HEK293 (cell line): ENCODE measurements around the gene NPTX1.

Experiments used
- CTCF ChIA-PET: fragments of 350-600 bp; formaldehyde crosslinking; extraction: SDS; loops from one replicate; lab custom pipeline; 2021; ENCODE audit warnings: antibody characterized with exemption; lab: Yijun Ruan, JAX
- POLR2A ChIA-PET: fragments of 300-600 bp; formaldehyde crosslinking; extraction: SDS; loops from one replicate; lab custom pipeline; 2020; ENCODE audit warnings: antibody characterized with exemption, inconsistent platforms; lab: Yijun Ruan, JAX
- H3K27ac ChIP-seq: fragments of 200-500 bp; sonication (Bioruptor generic); 2 replicates; pipeline ENCODE4 v1.5.1; 2014; ENCODE audit warnings: low read depth, low read length, control low read depth, inconsistent platforms; ENCODE audit errors: extremely low read depth
- H3K36me3 ChIP-seq, 2 experiments: fragments of 200-500 bp in 1 of 2; sonication (Bioruptor generic) in 1 of 2; 1 replicate in 1 of 2; 2 replicates in 1 of 2; pipeline ENCODE4 v1.5.1; 2014 to 2017; ENCODE audit warnings: inconsistent platforms in 2 of 2, low read length in 2 of 2; ENCODE audit not compliant: control insufficient read depth in 2 of 2, insufficient read depth in 1 of 2
- H3K4me1 ChIP-seq: fragments of 200-500 bp; sonication (Bioruptor generic); 2 replicates; pipeline ENCODE4 v1.5.1; 2014; ENCODE audit warnings: mild to moderate bottlenecking, low read length, inconsistent platforms; ENCODE audit not compliant: control insufficient read depth, insufficient read depth
- H3K4me3 ChIP-seq: 2 replicates; pipeline ENCODE4 v1.5.1; 2011; ENCODE audit warnings: low read depth, mild to moderate bottlenecking, control low read depth, low read length, moderate library complexity
- H3K9me3 ChIP-seq: fragments of 200-500 bp; sonication (Bioruptor generic); 2 replicates; pipeline ENCODE4 v1.5.1; 2014; ENCODE audit warnings: low read depth, low read length, inconsistent platforms; ENCODE audit not compliant: control insufficient read depth, insufficient read depth
- HOXD13 ChIP-seq: sonication (generic); formaldehyde crosslinking; IDR thresholded peaks from 2 replicates; pipeline ENCODE4 v1.8.0; 2022; ENCODE audit warnings: missing genetic modification reagents, borderline replicate concordance
- PRDM10 ChIP-seq: fragments of 450-650 bp; formaldehyde crosslinking; IDR thresholded peaks from 2 replicates; pipeline ENCODE4 v1.5.1; 2016; ENCODE audit warnings: missing biosample characterization, missing genetic modification characterization
- ZBTB17 ChIP-seq: fragments of 450-650 bp; formaldehyde crosslinking; IDR thresholded peaks from 2 replicates; pipeline ENCODE4 v1.5.1; 2016; ENCODE audit warnings: missing biosample characterization, missing genetic modification characterization
- ZBTB21 ChIP-seq: fragments of 450-650 bp; formaldehyde crosslinking; IDR thresholded peaks from 2 replicates; pipeline ENCODE4 v1.5.1; 2017; ENCODE audit warnings: missing biosample characterization, missing genetic modification characterization
- ZFP69B ChIP-seq: fragments of 450-650 bp; formaldehyde crosslinking; IDR thresholded peaks from 2 replicates; pipeline ENCODE4 v1.5.1; 2016; ENCODE audit warnings: missing biosample characterization, missing genetic modification characterization
- ZNF394 ChIP-seq: fragments of 450-650 bp; formaldehyde crosslinking; IDR thresholded peaks from 2 replicates; pipeline ENCODE4 v1.5.1; 2016; ENCODE audit warnings: missing biosample characterization, missing genetic modification characterization, mild to moderate bottlenecking, moderate library complexity, borderline replicate concordance
- ZNF514 ChIP-seq: fragments of 450-650 bp; formaldehyde crosslinking; IDR thresholded peaks from 2 replicates; pipeline ENCODE4 v1.5.1; 2016; ENCODE audit warnings: missing biosample characterization, missing genetic modification characterization
- ZNF549 ChIP-seq: fragments of 450-650 bp; IDR thresholded peaks from 2 replicates; pipeline ENCODE4 v1.5.1; 2018; ENCODE audit warnings: missing biosample characterization, missing genetic modification characterization, mild to moderate bottlenecking, inconsistent platforms, moderate library complexity
- ZNF658 ChIP-seq: fragments of 450-650 bp; formaldehyde crosslinking; IDR thresholded peaks from 2 replicates; pipeline ENCODE4; 2016; ENCODE audit warnings: missing biosample characterization, missing genetic modification characterization
- ZNF670 ChIP-seq: fragments of 450-650 bp; formaldehyde crosslinking; IDR thresholded peaks from 2 replicates; pipeline ENCODE4 v1.5.1; 2016; ENCODE audit warnings: missing biosample characterization, missing genetic modification characterization, low read depth
- ZSCAN16 ChIP-seq: fragments of 450-650 bp; formaldehyde crosslinking; IDR thresholded peaks from 2 replicates; pipeline ENCODE4 v1.5.1; 2016; ENCODE audit warnings: missing biosample characterization, missing genetic modification characterization
- ZSCAN4 ChIP-seq: fragments of 450-650 bp; formaldehyde crosslinking; IDR thresholded peaks from 2 replicates; pipeline ENCODE4 v1.5.1; 2017; ENCODE audit warnings: missing biosample characterization, missing genetic modification characterization
- TF ChIP-seq, protein P1 (sequence below): fragments of 450-650 bp; formaldehyde crosslinking; IDR thresholded peaks from 2 replicates; pipeline ENCODE4 v1.5.1; 2017; ENCODE audit warnings: missing biosample characterization, mild to moderate bottlenecking, missing genetic modification characterization, moderate library complexity
- TF ChIP-seq, protein P2 (sequence below): fragments of 450-650 bp; formaldehyde crosslinking; IDR thresholded peaks from 2 replicates; pipeline ENCODE4 v1.5.1; 2017; ENCODE audit warnings: missing biosample characterization, missing genetic modification characterization
- TF ChIP-seq, protein P3 (sequence below): fragments of 450-650 bp; formaldehyde crosslinking; IDR thresholded peaks from 2 replicates; pipeline ENCODE4 v1.5.1; 2016; ENCODE audit warnings: missing biosample characterization, missing genetic modification characterization

The NPTX1 gene

GRCh38 chr17:80443498-80443897 lies 32.9 kb downstream of the NPTX1 start (continued):
- TF ChIP-seq HOXD13 (CRISPR knock-in tag): no peak
- no peak for TF ChIP-seq ZNF658 (tag by site-specific recombination)
- TF ChIP-seq ZNF514 (tag by site-specific recombination): no peak
- TF ChIP-seq, protein P1, sequence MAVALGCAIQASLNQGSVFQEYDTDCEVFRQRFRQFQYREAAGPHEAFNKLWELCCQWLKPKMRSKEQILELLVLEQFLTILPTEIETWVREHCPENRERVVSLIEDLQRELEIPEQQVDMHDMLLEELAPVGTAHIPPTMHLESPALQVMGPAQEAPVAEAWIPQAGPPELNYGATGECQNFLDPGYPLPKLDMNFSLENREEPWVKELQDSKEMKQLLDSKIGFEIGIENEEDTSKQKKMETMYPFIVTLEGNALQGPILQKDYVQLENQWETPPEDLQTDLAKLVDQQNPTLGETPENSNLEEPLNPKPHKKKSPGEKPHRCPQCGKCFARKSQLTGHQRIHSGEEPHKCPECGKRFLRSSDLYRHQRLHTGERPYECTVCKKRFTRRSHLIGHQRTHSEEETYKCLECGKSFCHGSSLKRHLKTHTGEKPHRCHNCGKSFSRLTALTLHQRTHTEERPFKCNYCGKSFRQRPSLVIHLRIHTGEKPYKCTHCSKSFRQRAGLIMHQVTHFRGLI (tag by site-specific recombination): no peak
- TF ChIP-seq ZSCAN16 (tag by site-specific recombination): no peak
- no peak for TF ChIP-seq ZNF670
- TF ChIP-seq, all 188 proteins: peak for 0

GRCh38 chr17:80442764-80443163 lies 33.6 kb downstream of the NPTX1 start:
- CTCF ChIA-PET: interaction anchor here (0.6 to 0.8 kb wide), 3 partner anchors 18 to 780 kb away, joined by 3 to 4 read pairs (median 4); no protein-coding TSS in a partner anchor
- Histone ChIP-seq H3K4me1 (no peaks in the 10 kb centered on the region), H3K9me3 (no peaks in the 10 kb centered on the region), H3K36me3 (no peaks in the 10 kb centered on the region), H3K27ac (no peak overlapping the region)
- POLR2A ChIA-PET: interaction anchor here (0.6 to 2.4 kb wide), 2 partner anchors 12 to 102 kb away, joined by 3 to 13 read pairs; partner anchors contain the start of gene RPTOR
- TF ChIP-seq PRDM10 (tag by site-specific recombination) (peak; percentile 93), ZBTB21 (tag by site-specific recombination) (no peak), ZBTB17 (tag by site-specific recombination) (no peak)
- TF ChIP-seq, all 188 proteins: peak for 1
- H3K4me3 ChIP-seq: no peak overlapping the region

DNA sequence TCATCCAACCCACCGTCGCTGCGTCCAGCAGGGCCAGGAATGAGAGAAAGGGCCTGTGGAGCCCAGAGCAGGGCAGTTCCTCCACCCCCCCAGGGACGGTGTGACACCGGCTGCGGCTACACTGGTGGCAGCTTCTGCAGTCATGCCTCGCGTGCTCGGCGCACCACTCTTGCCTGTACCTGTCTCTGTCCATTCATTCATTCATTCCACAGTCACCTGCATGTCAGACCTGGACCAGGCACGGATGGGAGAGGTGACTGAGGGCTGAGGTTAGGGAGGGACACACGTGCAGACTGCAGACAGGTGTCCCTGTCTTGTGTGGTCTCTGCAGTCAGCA lies 34.1 kb downstream of the NPTX1 start:
- no peaks in the 10 kb centered on the region for H3K36me3 ChIP-seq
- H3K9me3 ChIP-seq: no peaks in the 10 kb centered on the region
- ChIA-PET POLR2A (interaction anchor here (0.6 to 2.4 kb wide), 2 partner anchors 12 to 102 kb away, joined by 3 to 13 read pairs; partner anchors contain the start of gene RPTOR), CTCF (interaction anchor here (0.6 kb wide), 1 partner anchor 310 kb away, joined by 4 read pairs; no protein-coding TSS in a partner anchor)
- no peak for TF ChIP-seq ZFP69B (tag by site-specific recombination)
- TF ChIP-seq, protein P2, sequence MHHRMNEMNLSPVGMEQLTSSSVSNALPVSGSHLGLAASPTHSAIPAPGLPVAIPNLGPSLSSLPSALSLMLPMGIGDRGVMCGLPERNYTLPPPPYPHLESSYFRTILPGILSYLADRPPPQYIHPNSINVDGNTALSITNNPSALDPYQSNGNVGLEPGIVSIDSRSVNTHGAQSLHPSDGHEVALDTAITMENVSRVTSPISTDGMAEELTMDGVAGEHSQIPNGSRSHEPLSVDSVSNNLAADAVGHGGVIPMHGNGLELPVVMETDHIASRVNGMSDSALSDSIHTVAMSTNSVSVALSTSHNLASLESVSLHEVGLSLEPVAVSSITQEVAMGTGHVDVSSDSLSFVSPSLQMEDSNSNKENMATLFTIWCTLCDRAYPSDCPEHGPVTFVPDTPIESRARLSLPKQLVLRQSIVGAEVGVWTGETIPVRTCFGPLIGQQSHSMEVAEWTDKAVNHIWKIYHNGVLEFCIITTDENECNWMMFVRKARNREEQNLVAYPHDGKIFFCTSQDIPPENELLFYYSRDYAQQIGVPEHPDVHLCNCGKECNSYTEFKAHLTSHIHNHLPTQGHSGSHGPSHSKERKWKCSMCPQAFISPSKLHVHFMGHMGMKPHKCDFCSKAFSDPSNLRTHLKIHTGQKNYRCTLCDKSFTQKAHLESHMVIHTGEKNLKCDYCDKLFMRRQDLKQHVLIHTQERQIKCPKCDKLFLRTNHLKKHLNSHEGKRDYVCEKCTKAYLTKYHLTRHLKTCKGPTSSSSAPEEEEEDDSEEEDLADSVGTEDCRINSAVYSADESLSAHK (tag by site-specific recombination): no peak
- no peak for TF ChIP-seq ZNF549 (tag by site-specific recombination)
- TF ChIP-seq, protein P3, sequence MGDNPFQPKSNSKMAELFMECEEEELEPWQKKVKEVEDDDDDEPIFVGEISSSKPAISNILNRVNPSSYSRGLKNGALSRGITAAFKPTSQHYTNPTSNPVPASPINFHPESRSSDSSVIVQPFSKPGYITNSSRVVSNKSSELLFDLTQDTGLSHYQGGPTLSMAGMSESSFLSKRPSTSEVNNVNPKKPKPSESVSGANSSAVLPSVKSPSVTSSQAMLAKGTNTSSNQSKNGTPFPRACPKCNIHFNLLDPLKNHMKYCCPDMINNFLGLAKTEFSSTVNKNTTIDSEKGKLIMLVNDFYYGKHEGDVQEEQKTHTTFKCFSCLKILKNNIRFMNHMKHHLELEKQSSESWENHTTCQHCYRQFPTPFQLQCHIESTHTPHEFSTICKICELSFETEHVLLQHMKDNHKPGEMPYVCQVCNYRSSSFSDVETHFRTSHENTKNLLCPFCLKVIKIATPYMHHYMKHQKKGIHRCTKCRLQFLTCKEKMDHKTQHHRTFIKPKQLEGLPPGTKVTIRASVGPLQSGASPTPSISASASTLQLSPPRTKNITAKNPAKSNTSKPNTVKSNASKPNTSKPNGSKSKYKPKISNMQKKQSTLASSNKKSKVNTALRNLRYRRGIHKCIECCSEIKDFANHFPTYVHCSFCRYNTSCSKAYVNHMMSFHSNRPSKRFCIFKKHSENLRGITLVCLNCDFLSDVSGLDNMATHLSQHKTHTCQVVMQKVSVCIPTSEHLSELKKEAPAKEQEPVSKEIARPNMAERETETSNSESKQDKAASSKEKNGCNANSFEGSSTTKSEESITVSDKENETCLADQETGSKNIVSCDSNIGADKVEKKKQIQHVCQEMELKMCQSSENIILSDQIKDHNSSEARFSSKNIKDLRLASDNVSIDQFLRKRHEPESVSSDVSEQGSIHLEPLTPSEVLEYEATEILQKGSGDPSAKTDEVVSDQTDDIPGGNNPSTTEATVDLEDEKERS (tag by site-specific recombination): no peak
- no peak for TF ChIP-seq ZNF394 (tag by site-specific recombination)
- TF ChIP-seq ZSCAN4 (tag by site-specific recombination): no peak
- no peaks in the 10 kb centered on the region for H3K4me1 ChIP-seq
- H3K4me3 ChIP-seq: no peak overlapping the region
- no peak overlapping the region for H3K27ac ChIP-seq
